HPDE6-E6E7 (cell line): ENCODE measurements around the gene RNF187.
A peak's percentile ranks its signal among the peaks of the same experiment; 100 is the strongest.
"Not testable (repeated sequence)": the region's sequence is repeated elsewhere in the genome, so short reads cannot be mapped to it uniquely, and the experiment has no call there.

Source experiments
- DNase-seq: peaks from one replicate; pipeline ENCODE4 v3.0.0; 2011; ENCODE audit warnings: missing footprints; ENCODE audit errors: extremely low spot score

Gene RNF187

GRCh38 chr1:228486596-228487335 is 416 bp upstream of the RNF187 start:
- DNase-seq: peak; percentile 87

- no peak for DNase-seq
These were observed 1.1 kb downstream of the RNF187 start for GRCh38 chr1:228488125-228488817.

- DNase-seq: no peak
These were observed 1.9 kb downstream of the RNF187 start for GRCh38 chr1:228488818-228489674.

- no peak for DNase-seq
These were observed 3.2 kb downstream of the RNF187 start for GRCh38 chr1:228490120-228491078.

GRCh38 chr1:228493141-228494043 is 6.2 kb downstream of the RNF187 start:
- no peak for DNase-seq

GRCh38 chr1:228494044-228494353 is 6.8 kb downstream of the RNF187 start:
- DNase-seq: no peak

GRCh38 chr1:228494391-228494790 is 7.2 kb downstream of the RNF187 start:
- DNase-seq: no peak

GRCh38 chr1:228494970-228495853 is 8.0 kb downstream of the RNF187 start:
- no peak for DNase-seq

GRCh38 chr1:228496084-228496483 is 8.9 kb downstream of the RNF187 start:
- DNase-seq: no peak

- DNase-seq: no peak
These were observed 9.3 kb downstream of the RNF187 start for GRCh38 chr1:228496494-228496893.

- DNase-seq: no peak
These were observed 10.0 kb downstream of the RNF187 start for GRCh38 chr1:228497206-228497605.

- no peak for DNase-seq
These were observed 10.6 kb downstream of the RNF187 start for GRCh38 chr1:228497817-228498216.

GRCh38 chr1:228500143-228500734 is 13.1 kb downstream of the RNF187 start:
- no peak for DNase-seq

GRCh38 chr1:228500901-228501871 is 14.0 kb downstream of the RNF187 start:
- DNase-seq: peak; percentile 69

- no peak for DNase-seq
These were observed 15.3 kb downstream of the RNF187 start for GRCh38 chr1:228502522-228502921.

- not testable (repeated sequence) for DNase-seq
These were observed 18.8 kb downstream of the RNF187 start for GRCh38 chr1:228505944-228506343.

- no peak for DNase-seq
These were observed 20.9 kb downstream of the RNF187 start for GRCh38 chr1:228507961-228508652.
